Stimulated activated CD4-positive, alpha-beta T cell treated with anti-CD3 and anti-CD28 coated beads, Interleukin-12 subunit alpha, Interleukin-12 subunit beta, amount 100 ng/mL, for 4 hours (primary cell): Measurements from ENCODE around the gene LRRK1.

Experiments used
- DNase-seq: peaks from one replicate; pipeline ENCODE4 v3.0.0-alpha.2; 2020

LRRK1 gene

DNA sequence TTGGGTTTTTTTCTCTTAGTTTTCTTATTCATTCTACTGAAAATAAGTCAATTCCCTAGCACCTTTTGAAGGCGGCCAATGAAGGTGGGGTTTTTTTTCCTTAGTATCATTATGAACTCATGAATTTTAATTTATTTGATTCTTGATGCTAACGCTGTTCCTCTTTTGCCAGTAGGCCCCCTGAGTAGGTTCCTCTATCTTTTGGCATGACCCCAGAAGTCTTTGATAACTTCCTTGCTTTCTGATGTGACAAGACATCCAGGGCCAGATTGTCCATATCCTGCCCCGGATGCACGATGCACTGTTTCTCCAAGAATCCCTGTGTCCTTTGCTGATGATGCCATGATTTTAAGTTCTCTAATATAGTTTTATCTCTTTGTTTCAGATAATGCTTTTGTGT is 20.6 kb downstream of the LRRK1 start:
- DNase-seq = no peak

- no peak for DNase-seq
These were observed 21.7 kb downstream of the LRRK1 start for GRCh38 chr15:100940767-100941379.

- DNase-seq = no peak
These were observed 22.4 kb downstream of the LRRK1 start for GRCh38 chr15:100941536-100941935.

DNA sequence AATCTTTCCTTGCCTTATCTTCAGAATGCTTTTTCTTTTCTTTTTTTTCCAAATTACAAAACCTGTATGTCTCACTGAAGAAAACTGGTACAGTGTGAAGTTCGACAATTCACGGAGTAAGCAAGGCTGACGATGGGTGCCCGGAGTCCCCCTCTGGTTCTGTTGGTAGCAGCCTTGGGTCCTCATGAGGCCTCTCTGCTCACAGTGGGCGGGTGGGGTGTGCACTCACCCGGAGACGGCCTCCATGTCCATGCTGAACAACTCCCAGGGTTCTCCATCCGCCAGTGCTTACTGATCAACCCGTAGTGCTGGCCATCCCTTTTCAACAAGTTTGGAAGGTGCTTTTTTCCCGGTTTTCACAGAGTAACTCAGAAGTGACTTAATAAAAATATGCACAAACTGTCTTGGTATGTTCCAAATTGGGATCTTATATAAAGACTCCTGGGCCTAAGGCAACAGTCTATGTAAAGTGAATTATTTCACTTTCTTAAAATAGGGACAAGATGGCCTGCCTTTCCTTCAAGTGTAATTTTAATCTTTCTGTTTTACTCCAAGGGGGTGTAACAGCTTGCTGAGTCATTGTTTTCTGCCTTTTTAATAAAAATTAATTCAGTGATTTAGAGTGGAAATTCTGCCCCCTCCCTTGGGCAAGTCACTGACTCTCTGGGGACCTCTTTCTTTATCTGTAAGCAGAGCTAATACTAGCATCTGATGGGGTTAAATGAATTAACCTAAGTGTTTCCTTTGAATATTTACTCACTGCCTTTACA is 23.7 kb downstream of the LRRK1 start:
- no peak for DNase-seq

- DNase-seq = no peak
These were observed 25.2 kb downstream of the LRRK1 start for GRCh38 chr15:100944244-100944895.

DNA sequence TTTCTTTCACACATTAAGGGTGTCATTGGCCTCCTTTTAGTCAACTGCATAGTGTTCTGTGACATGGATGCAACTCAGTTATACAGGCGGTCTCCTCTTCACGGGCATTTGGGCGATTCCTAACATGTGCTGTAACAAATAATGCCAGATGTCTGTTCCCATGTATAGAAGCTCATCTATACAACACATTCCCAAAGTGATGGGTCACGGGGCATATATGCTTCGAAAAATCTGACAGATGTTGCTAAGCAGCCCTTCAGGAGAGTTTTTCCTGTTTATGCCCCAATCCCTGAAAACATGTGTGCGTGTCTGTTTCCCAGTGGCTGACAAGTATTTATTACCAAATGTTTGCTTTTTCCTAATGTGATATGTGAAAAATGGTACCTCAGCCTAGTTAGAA is 25.8 kb downstream of the LRRK1 start:
- DNase-seq = no peak

DNA sequence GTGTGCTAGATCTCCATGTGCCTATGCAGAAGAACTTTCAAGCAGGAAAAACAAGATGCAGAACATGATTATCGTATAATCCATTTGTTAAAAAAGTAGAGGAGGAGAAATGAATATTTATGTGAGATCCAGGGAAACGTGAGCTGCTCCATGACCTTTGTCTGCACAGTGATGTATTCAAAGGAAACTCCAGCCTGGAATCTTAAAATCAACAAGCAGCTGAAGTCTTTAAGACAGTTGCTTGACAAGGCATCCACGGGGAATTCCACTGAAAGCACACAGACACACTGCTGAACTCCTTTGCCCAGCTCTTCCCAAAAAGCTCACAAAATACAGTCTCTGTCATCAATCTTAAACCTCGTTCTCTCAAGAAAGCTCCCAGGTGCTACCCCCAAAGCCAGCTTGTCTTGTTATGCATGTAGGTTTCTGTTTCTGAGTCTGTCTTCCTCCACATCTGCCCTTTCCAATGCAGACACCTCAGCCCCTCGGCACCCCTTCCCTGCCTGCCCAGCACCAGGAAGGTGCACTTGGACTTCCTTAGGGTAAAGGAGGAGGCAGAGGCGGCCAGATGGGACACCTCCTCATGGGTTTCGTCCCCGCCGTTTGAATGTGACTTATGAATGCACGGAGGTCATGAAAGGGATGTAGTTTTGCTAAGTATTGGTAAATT is 28.7 kb downstream of the LRRK1 start:
- DNase-seq = no peak

GRCh38 chr15:100948430-100948762 is 29.2 kb downstream of the LRRK1 start:
- no peak for DNase-seq

- no peak for DNase-seq
These were observed 30.5 kb downstream of the LRRK1 start for GRCh38 chr15:100949691-100950090.

DNA sequence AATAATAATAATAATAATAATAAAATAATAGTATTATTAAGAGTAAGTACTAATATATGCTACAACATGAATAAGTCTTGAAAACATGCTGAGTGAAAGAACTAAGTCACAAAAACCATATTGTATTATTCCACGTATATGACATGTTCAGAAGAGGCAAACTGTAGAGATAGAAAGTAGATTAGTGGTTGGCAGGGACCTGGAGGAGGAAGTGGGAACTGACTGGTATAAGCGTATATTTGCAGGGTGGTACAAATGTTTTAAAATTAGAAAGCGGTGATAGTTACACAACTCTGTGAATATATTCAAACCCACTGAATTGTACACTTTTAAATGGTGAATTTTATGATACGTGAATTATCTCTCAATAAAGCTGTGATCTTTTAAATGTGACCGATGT is 32.8 kb downstream of the LRRK1 start:
- no peak for DNase-seq

DNA sequence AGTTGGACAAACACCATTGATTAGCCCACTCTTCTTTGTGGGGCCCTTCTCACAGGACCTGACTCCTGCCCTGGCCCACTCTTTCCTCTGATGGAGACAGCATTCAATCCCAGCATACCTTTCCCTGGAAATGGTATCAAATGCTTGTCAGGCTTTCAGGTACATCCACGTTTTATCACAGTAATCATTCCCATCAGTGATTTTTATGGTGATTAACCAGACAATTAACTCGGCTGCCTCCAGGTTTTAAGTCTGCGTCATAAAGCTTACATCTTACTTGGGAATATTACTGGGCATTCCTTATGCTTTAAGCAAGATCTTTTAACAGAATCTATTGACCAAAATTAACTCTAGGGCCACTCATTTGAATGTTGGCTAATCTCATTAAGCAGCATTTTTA is 33.4 kb downstream of the LRRK1 start:
- no peak for DNase-seq

DNA sequence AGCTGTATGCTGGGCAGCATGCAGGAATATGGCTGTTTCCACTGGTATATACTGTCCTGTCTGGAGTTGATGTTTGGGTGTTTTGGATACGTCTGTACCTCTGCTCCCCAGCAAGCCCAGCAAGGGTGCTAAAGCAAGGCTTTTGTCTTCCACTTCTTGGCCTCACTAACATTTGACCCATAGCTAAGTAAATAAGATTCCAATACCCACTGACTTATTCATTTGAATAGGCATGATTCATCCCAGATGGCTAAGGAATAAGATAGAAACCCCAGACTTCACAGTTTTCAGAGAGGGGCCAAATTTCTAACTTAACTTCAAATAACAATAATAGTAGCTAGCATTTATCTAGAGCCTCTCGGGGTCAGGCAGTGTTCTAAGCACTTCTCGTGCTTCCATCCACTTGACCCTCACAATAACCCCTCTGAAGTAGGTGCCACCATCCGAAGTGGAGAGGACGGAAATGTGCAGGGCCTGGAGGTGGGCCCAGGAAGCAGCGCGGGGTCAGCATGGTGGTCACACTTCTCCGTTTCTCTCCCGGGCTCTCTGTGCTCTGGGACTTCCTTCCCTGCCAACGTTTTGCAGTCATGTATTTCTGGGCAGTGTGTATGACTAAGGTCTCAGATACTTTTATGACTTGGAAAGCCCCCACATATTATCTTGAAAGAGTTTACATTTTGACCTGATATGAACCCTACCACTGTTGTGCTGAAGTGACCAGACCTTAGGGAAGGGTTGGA is 39.3 kb downstream of the LRRK1 start:
- no peak for DNase-seq

DNA sequence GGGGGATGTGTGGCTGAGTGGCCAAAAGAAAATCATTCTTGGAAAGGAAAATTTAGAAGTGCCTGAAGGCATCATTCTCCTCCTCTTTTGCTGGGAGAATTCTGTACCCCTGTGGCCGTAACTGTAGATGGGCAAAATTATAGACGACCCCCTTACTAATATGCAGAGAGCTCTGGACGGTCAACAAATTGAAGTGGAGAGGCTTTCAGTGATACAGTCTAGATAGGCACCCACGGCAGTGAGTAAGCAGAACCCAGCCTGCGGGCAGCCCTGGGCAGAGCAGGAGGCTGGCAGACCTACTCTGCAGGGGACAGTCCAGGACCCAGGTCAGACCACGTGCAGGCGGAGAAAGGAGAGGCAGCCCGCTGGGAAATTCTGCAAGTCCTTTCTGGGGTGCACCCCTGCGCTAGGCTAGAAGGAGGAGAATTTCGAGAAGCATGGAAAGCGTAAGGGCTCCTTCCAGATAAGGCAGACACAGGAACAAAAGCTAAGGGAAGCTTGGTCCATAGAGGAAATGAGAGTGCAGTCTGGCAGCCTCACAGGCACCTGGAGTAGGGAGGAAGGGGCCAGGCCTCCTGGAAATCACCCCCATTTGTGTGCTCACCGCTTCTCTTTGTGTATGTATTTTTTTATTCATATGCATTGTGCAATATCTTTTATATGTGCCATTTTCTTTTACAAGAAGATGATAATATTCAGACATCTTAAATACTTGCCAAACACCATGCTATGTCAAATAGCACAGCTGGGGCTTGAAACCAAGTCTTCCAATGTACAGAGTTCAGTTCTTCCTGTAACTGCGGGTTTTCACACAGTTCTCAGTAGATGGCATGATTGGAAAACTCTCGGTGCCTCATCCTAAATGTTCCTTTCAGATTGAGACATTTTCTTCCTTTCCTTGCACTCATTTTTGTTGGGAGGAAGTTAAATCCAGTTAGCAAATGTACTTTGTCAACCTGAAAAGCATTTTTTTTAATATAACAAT is 40.2 kb downstream of the LRRK1 start:
- DNase-seq = no peak

DNA sequence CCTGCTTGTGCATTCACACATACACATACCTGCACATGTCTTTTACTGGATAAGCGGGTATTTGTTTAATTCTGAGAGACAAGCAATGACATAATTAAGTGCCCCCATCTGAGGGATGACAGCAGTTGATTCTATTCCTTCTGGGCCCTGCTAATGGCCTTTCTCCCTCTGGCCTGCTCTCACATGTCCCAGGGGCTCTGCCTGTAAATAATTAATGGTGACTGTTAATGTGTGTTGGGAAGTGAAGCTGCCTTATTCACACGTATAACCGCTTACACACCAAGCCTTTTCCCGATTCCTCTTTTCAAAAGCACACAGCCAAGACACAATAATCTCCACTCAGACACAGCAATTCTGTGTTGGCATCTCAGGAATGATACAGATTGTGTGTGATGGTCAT is 47.8 kb downstream of the LRRK1 start:
- DNase-seq = no peak

- DNase-seq = no peak
These were observed 49.2 kb downstream of the LRRK1 start for GRCh38 chr15:100968050-100968966.

DNA sequence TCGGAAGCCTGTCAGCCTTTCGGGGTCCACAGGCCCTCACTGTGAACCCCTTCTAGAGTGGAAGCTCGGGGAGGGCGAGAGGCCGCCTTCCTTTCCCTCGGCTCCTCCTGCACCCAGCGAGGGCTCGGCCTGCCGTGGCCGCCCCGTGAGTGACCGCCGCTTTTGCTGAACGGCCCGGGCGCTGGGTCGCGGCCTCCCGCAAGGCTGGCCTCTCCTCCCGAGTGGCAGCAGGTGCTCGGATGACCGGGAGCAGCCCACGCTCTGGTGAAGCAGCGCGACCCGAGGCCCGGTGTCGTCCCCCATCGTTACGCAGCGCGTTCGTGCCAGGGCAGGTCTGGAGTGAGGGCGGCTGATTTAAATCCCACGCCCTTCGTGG is 53.8 kb downstream of the LRRK1 start:
- no peak for DNase-seq

GRCh38 chr15:100973351-100974111 is 54.4 kb downstream of the LRRK1 start:
- no peak for DNase-seq

- DNase-seq = no peak
These were observed 55.9 kb downstream of the LRRK1 start for GRCh38 chr15:100975043-100975442.

DNA sequence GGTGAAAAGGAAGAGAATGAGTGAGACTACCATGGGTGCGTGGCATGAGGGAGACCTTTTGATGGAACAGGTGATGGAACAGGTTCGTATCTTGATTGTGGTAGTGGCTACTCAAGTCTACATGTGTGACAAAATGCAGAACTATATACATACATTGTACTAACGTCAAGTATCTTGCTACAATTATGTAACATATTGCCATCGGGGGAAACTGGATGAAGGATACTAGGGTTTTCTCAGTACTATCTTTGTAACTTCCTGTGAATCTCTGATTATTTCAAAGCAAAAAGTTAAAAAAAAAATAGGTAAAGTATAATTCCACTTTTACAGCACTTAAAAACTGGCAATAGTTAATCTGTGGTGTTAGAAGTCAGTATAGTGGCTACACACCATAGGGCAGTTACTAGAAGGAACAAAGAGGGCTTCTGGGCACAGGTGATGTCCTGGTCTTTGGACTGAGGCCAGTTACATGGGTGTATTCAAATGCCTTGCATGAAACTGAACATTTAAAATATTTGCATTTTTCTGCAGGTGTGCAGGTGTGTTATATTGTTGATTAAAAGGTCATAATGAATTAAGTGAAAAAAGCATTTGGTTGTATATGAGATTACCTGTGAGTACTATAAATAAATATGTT is 61.4 kb downstream of the LRRK1 start:
- DNase-seq = no peak

DNA sequence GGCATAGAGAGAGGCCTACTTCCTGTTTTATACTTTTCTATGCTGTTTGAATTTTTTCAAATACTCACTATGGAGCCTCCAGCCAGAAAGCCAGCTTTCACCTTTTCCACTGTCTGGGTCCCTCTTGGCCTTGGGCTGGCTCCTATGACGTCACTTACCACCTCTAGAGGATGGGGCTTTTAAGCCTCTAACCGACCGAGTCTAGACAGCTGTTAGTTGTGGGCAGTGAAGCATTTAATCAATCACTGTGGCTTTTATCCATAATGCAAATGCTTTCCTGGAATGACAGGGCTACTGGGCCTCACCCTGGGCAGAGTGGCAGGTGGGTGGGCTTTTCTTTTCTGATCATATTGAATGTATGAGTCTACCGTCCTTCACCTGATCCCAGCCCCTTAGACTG is 61.9 kb downstream of the LRRK1 start:
- DNase-seq = no peak
